HCT116 (cell line): Measurements from ENCODE around the gene CEACAM19.

Experiments
- CEBPB ChIP-seq: IDR thresholded peaks from 2 replicates; pipeline ENCODE4 v1.6.1; 2012; ENCODE audit warnings: low read depth
- CTCF ChIP-seq, 3 experiments: fragments of 200-600 bp in 1 of 3; sonication (generic) in 1 of 3; IDR thresholded peaks in 2 of 3; conservative IDR thresholded peaks in 1 of 3; 2 replicates each; pipeline ENCODE4 v1.5.1; 2012 to 2017; ENCODE audit warnings: low read depth in 2 of 3, low read length in 2 of 3, antibody characterized with exemption in 1 of 3, borderline replicate concordance in 1 of 3, control low read depth in 1 of 3, mild to moderate bottlenecking in 1 of 3, mixed read lengths in 1 of 3, mixed run types in 1 of 3, moderate library complexity in 1 of 3; ENCODE audit not compliant: insufficient read depth in 1 of 3
- EGR1 ChIP-seq: IDR thresholded peaks from 2 replicates; pipeline ENCODE4 v1.6.1; 2012; ENCODE audit warnings: low read depth
- EZH2 ChIP-seq: fragments of 200-600 bp; sonication (generic); IDR thresholded peaks from 2 replicates; pipeline ENCODE4 v1.6.1; 2017; ENCODE audit warnings: antibody characterized with exemption, mixed run types
- JUND ChIP-seq: IDR thresholded peaks from 2 replicates; pipeline ENCODE4 v1.6.1; 2012
- POLR2A ChIP-seq: IDR thresholded peaks from 2 replicates; pipeline ENCODE4 v1.7.0; 2011; ENCODE audit warnings: borderline replicate concordance; ENCODE audit not compliant: insufficient read depth, insufficient read length; ENCODE audit errors: extremely low read depth
- POLR2AphosphoS5 ChIP-seq: IDR thresholded peaks from 2 replicates; pipeline ENCODE4 v1.6.1; 2011; ENCODE audit warnings: mild to moderate bottlenecking, low read depth, low read length, moderate library complexity
- REST ChIP-seq: IDR thresholded peaks from 2 replicates; pipeline ENCODE4 v1.6.1; 2012; ENCODE audit warnings: low read depth
- SIN3A ChIP-seq: IDR thresholded peaks from 2 replicates; pipeline ENCODE4 v1.6.1; 2012; ENCODE audit warnings: low read depth
- SP1 ChIP-seq: IDR thresholded peaks from 2 replicates; pipeline ENCODE4 v1.6.1; 2012; ENCODE audit warnings: low read depth
- YY1 ChIP-seq: IDR thresholded peaks from 2 replicates; pipeline ENCODE4 v1.6.1; 2011; ENCODE audit warnings: low read length, low read depth, moderate library complexity, mild to moderate bottlenecking; ENCODE audit not compliant: insufficient replicate concordance; ENCODE audit errors: extremely low read depth

- no peak for TF ChIP-seq CTCF (IDR thresholded peaks at IDR 0.05 in 2 of 3, conservative IDR thresholded peaks at IDR 0.05 in 1 of 3; ENCODE audit: borderline replicate concordance in 1 of 3, insufficient read depth in 1 of 3, low read depth in 2 of 3, low read length in 2 of 3)
- TF ChIP-seq POLR2AphosphoS5, result no peak
- TF ChIP-seq REST, result no peak
- TF ChIP-seq SIN3A, result no peak
- no peak for TF ChIP-seq CEBPB
- no peak for TF ChIP-seq JUND
- TF ChIP-seq POLR2A, result no peak
- TF ChIP-seq SP1, result no peak
- no peak for TF ChIP-seq EGR1
- no peak for TF ChIP-seq YY1
- TF ChIP-seq EZH2, result no peak
Measured at GRCh38 chr19:44668985-44669764, 2.1 kb upstream of the CEACAM19 start.
